ENCODE data around the gene PLAC1.

DNA sequence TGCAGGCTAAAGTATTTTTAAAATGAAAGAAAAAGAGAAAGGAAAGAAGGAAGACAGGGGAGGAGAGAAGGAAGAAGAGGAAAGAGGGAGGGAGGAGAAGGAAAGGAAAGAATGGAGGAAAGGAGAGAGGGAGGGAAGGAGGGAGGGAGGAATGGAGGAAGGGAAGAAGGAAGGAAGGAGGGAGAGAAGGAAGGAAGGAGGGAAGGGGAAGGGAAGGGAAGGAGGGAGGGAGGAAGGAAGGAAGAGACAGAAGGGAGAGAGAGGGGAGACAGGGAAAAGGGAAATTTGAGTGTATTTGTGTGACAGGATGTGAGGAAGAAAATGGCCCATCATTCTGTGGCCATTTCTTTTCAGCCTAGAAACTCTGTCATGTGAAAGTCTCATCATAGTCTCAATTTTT is 14.9 kb upstream of the PLAC1 start:
- TF ChIP-seq, protein P1, sequence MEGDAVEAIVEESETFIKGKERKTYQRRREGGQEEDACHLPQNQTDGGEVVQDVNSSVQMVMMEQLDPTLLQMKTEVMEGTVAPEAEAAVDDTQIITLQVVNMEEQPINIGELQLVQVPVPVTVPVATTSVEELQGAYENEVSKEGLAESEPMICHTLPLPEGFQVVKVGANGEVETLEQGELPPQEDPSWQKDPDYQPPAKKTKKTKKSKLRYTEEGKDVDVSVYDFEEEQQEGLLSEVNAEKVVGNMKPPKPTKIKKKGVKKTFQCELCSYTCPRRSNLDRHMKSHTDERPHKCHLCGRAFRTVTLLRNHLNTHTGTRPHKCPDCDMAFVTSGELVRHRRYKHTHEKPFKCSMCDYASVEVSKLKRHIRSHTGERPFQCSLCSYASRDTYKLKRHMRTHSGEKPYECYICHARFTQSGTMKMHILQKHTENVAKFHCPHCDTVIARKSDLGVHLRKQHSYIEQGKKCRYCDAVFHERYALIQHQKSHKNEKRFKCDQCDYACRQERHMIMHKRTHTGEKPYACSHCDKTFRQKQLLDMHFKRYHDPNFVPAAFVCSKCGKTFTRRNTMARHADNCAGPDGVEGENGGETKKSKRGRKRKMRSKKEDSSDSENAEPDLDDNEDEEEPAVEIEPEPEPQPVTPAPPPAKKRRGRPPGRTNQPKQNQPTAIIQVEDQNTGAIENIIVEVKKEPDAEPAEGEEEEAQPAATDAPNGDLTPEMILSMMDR (conservative IDR thresholded peaks at IDR 0.05; ENCODE audit: low read depth, low read length): no peak
- TF ChIP-seq EZH2 (IDR thresholded peaks at IDR 0.05; ENCODE audit: low read length, unreplicated experiment): no peak
